Endothelial cell (in vitro differentiated cells): ENCODE data around the gene SNX19. TPM values are rescaled to one million over a fixed set of nuclear protein-coding genes. Genes with fewer than 3 reads are reported as not detected.

ENCODE experiments used
- DNase-seq: peaks from one replicate; pipeline ENCODE4 v3.0.0; 2021; ENCODE audit warnings: low spot score
- H3K27ac Mint-ChIP-seq: one replicate; pipeline ENCODE4 v1.8.0; 2021; ENCODE audit warnings: mixed read lengths, inconsistent platforms; ENCODE audit not compliant: unreplicated experiment
- H3K27me3 Mint-ChIP-seq: one replicate; pipeline ENCODE4 v1.8.0; 2021; ENCODE audit warnings: mild to moderate bottlenecking, moderate library complexity, mixed read lengths, inconsistent platforms; ENCODE audit not compliant: unreplicated experiment
- H3K36me3 Mint-ChIP-seq: one replicate; pipeline ENCODE4 v1.8.0; 2021; ENCODE audit warnings: mild to moderate bottlenecking, low read depth, mixed read lengths, inconsistent platforms; ENCODE audit not compliant: unreplicated experiment
- H3K4me1 Mint-ChIP-seq: one replicate; pipeline ENCODE4 v1.8.0; 2021; ENCODE audit warnings: mild to moderate bottlenecking, mixed read lengths, inconsistent platforms; ENCODE audit not compliant: unreplicated experiment
- H3K4me3 Mint-ChIP-seq: one replicate; pipeline ENCODE4 v1.8.0; 2021; ENCODE audit warnings: mild to moderate bottlenecking, mixed read lengths, inconsistent platforms; ENCODE audit not compliant: unreplicated experiment
- H3K9me3 Mint-ChIP-seq: one replicate; pipeline ENCODE4 v1.8.0; 2021; ENCODE audit warnings: mixed read lengths, inconsistent platforms; ENCODE audit not compliant: unreplicated experiment
- CTCF ChIP-seq: fragments of 200-600 bp; sonication (generic); IDR thresholded peaks from one replicate; pipeline ENCODE4 v1.5.0; 2021; ENCODE audit warnings: antibody characterized with exemption; ENCODE audit not compliant: unreplicated experiment
- total RNA-seq: library from RNA; stranded (reverse); fragmentation: NEBNext Ultra II Directional; extraction: Animal tissue kit (Norgen Biotek cat#: 25700); gene quantifications from one replicate; pipeline ENCODE4 v1.2.1, GENCODE V29; 2021; ENCODE audit not compliant: unreplicated experiment

Gene SNX19
- total RNA-seq, 1 donor from 2014 or later, result 47.9 TPM

DNA sequence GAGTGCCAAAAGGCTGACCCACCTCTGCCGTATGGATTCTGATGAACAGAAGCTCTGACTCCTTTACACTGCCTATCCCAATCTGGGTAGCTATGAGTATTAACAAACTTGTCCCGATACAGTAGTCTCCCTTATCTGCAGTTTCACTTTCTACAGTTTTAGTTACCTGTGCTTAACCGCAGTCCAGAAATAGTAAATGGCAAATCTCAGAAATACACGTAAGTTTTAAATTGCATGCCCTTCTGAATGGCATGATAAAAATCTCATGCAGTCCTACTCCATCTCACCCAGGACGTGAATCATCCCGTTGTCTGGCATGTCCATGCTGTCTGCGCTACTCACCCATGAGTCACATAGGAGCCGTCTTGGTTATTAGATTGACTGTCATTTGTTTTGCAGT lies 68.8 kb downstream of the SNX19 start:
- peaks cover 4% of the 10 kb centered on the region for H3K4me1 Mint-ChIP-seq
- H3K9me3 Mint-ChIP-seq, result no peaks in the 10 kb centered on the region
- no peaks in the 10 kb centered on the region for H3K27me3 Mint-ChIP-seq
- TF ChIP-seq CTCF, result no peak
- no peaks in the 10 kb centered on the region for H3K36me3 Mint-ChIP-seq
- H3K27ac Mint-ChIP-seq, result no peak overlapping the region
- DNase-seq, result no peak
- H3K4me3 Mint-ChIP-seq, result no peak overlapping the region

GRCh38 chr11:130846606-130847005 lies 69.7 kb downstream of the SNX19 start:
- Mint-ChIP-seq H3K4me3 (no peak overlapping the region), H3K9me3 (no peaks in the 10 kb centered on the region), H3K27me3 (no peaks in the 10 kb centered on the region), H3K27ac (no peak overlapping the region), H3K4me1 (peaks cover 1% of the 10 kb centered on the region), H3K36me3 (no peaks in the 10 kb centered on the region)
- TF ChIP-seq CTCF, result no peak
- no peak for DNase-seq

GRCh38 chr11:130842001-130842400 lies 74.3 kb downstream of the SNX19 start:
- no peak for TF ChIP-seq CTCF
- H3K27ac Mint-ChIP-seq, result no peak overlapping the region
- no peak overlapping the region for H3K4me3 Mint-ChIP-seq
- no peaks in the 10 kb centered on the region for H3K27me3 Mint-ChIP-seq
- H3K36me3 Mint-ChIP-seq, result no peaks in the 10 kb centered on the region
- DNase-seq, result no peak
- no peaks in the 10 kb centered on the region for H3K9me3 Mint-ChIP-seq
- no peaks in the 10 kb centered on the region for H3K4me1 Mint-ChIP-seq

GRCh38 chr11:130840679-130841078 lies 75.6 kb downstream of the SNX19 start:
- TF ChIP-seq CTCF, result no peak
- DNase-seq, result no peak
- Mint-ChIP-seq H3K9me3 (no peaks in the 10 kb centered on the region), H3K27ac (no peak overlapping the region), H3K4me1 (no peaks in the 10 kb centered on the region), H3K36me3 (no peaks in the 10 kb centered on the region), H3K4me3 (no peak overlapping the region), H3K27me3 (no peaks in the 10 kb centered on the region)

DNA sequence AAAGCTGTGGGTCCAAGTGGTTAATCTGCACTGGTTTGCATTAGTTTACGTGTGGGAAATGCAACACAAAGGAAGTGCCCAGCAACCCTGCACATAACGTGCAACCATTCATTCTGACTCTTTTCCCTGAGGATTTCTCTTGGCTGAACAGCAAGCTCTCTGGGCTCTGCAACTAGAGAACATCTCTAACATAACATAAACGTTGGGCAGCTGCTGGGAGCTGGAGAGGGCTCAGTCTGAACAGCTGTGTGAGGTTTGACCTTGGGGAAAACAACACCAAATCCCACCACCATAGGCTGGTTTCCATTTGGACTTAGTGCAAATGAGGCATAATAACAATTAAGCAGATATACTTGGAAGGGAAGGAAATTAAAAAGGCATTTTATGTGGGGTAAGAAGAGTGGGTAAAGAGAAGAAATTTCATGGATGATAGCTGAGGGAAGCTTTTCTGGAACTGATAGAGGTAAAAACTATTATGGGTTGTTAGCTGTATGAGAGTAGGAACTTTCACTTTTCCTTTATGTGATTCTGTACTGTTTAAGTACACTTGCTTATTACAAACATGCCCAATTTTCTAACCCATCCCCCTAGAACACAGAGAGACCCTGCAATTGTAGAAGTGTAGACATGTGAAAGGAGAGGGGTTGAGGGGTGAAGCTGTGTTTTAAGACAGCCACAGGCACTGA lies 76.2 kb downstream of the SNX19 start:
- H3K27ac Mint-ChIP-seq, result no peak overlapping the region
- no peaks in the 10 kb centered on the region for H3K9me3 Mint-ChIP-seq
- no peaks in the 10 kb centered on the region for H3K36me3 Mint-ChIP-seq
- no peaks in the 10 kb centered on the region for H3K27me3 Mint-ChIP-seq
- no peaks in the 10 kb centered on the region for H3K4me1 Mint-ChIP-seq
- TF ChIP-seq CTCF, result no peak
- DNase-seq, result no peak
- no peak overlapping the region for H3K4me3 Mint-ChIP-seq
